Measurements from ENCODE around the gene CCL27. TPM values are rescaled to one million over a fixed set of nuclear protein-coding genes. Genes with fewer than 3 reads are reported as not detected.

The CCL27 gene
- total and polyA plus RNA-seq, 8 donors, result not detected

GRCh38 chr9:34664281-34665066 lies 2.0 kb upstream of the CCL27 start:
- intact Hi-C loops (cut with DNase I), result no loop called here
- WGBS, 2 donors, result 8 to 14% methylated on average over 18 of the region's 18 CpGs
- ATAC-seq (peak; percentile 61 to 70 (median 64)), FAIRE-seq (no peak), DNase-seq (peak in 5 of 6 donors; percentile 78 to 90 (median 87))
- Histone ChIP-seq H3K4me3 (peak overlapping the region; percentile 24 to 56 (median 48)), H3K36me3 (no peaks in the 10 kb centered on the region), H3K27ac (peak overlapping the region; percentile 69 to 95 (median 89)), H3K27me3 (no peaks in the 10 kb centered on the region), H3K4me1 (no peaks in the 10 kb centered on the region), H3K9me3 (no peaks in the 10 kb centered on the region)
- peak; percentile 47 to 56 (median 50) for TF ChIP-seq CTCF (IDR thresholded peaks at IDR 0.05)

GRCh38 chr9:34663303-34663605 lies 797 bp upstream of the CCL27 start:
- Histone ChIP-seq H3K36me3 (no peaks in the 10 kb centered on the region), H3K27me3 (no peaks in the 10 kb centered on the region), H3K9me3 (no peaks in the 10 kb centered on the region), H3K4me1 (no peaks in the 10 kb centered on the region), H3K4me3 (no peak overlapping the region), H3K27ac (no peak overlapping the region)
- FAIRE-seq, result no peak
- ATAC-seq, result no peak
- intact Hi-C loops (cut with DNase I), result no loop called here
- no peak for DNase-seq
- TF ChIP-seq CTCF (IDR thresholded peaks at IDR 0.05), result no peak

- DNase-seq, result peak in 2 of 6 donors; percentile 58 to 74
Measured at GRCh38 chr9:34659592-34660253, 2.7 kb downstream of the CCL27 start.

GRCh38 chr9:34658461-34658860 lies 4.0 kb downstream of the CCL27 start:
- DNase-seq, result no peak
- Histone ChIP-seq H3K4me1 (peaks cover 5 to 15% (median 9%) of the 10 kb centered on the region in 3 donors), H3K36me3 (no peaks in the 10 kb centered on the region), H3K27ac (no peak overlapping the region), H3K4me3 (no peak overlapping the region), H3K27me3 (no peaks in the 10 kb centered on the region), H3K9me3 (no peaks in the 10 kb centered on the region)
- WGBS, 2 donors, result 87 to 91% methylated on average over 14 of the region's 14 CpGs
- TF ChIP-seq CTCF (IDR thresholded peaks at IDR 0.05), result no peak
- intact Hi-C loops (cut with DNase I), result no loop called here
- no peak for FAIRE-seq
- ATAC-seq, result no peak

More at GRCh38 chr9:34659592-34660253, 2.7 kb downstream of the CCL27 start:
- H3K27ac ChIP-seq, result no peak overlapping the region
- no peaks in the 10 kb centered on the region for H3K27me3 ChIP-seq
- no peak for TF ChIP-seq CTCF (IDR thresholded peaks at IDR 0.05)
- no peaks in the 10 kb centered on the region for H3K9me3 ChIP-seq
- peaks cover 5 to 7% (median 5%) of the 10 kb centered on the region in 3 donors for H3K4me1 ChIP-seq
- FAIRE-seq (no peak), ATAC-seq (peak in 2 of 4 donors; percentile 4 to 44)
- no peaks in the 10 kb centered on the region for H3K36me3 ChIP-seq
- intact Hi-C loops (cut with DNase I), result no loop called here
- WGBS, 2 donors, result 68 to 73% methylated on average over 8 of the region's 8 CpGs
- H3K4me3 ChIP-seq, result no peak overlapping the region

- H3K27me3 ChIP-seq, result no peaks in the 10 kb centered on the region
- WGBS, 2 donors, result 92 to 96% methylated on average over 5 of the region's 5 CpGs
- H3K4me1 ChIP-seq, result peaks cover 9 to 28% (median 15%) of the 10 kb centered on the region in 3 donors
- DNase-seq (no peak), FAIRE-seq (no peak), ATAC-seq (no peak)
- no peaks in the 10 kb centered on the region for H3K36me3 ChIP-seq
- intact Hi-C loops (cut with DNase I), result no loop called here
- no peak overlapping the region for H3K4me3 ChIP-seq
- no peak for TF ChIP-seq CTCF (IDR thresholded peaks at IDR 0.05)
- no peaks in the 10 kb centered on the region for H3K9me3 ChIP-seq
- no peak overlapping the region for H3K27ac ChIP-seq
Measured at GRCh38 chr9:34656992-34657391, 5.5 kb downstream of the CCL27 start.
